Upper lobe of left lung (tissue), 4 donors: ENCODE results near the gene TPRX1.
"Not testable (repeated sequence)": the region's sequence is repeated elsewhere in the genome, so short reads cannot be mapped to it uniquely, and the experiment has no call there.

ENCODE experiments used
- EP300 ChIP-seq, 4 donors: sonication (generic); formaldehyde crosslinking; IDR thresholded peaks; one replicate each; pipeline ENCODE4 v1.5.1; 2017; ENCODE audit warnings: antibody characterized with exemption in 4 of 4, control low read depth in 2 of 4
- POLR2A ChIP-seq, 4 donors: fragments of 450-650 bp; IDR thresholded peaks; one replicate each; pipeline ENCODE4 v1.5.1; 2016 to 2017; ENCODE audit warnings: antibody characterized with exemption in 4 of 4, mild to moderate bottlenecking in 2 of 4
- POLR2AphosphoS5 ChIP-seq, 2 donors: sonication (generic); formaldehyde crosslinking; IDR thresholded peaks; one replicate each; pipeline ENCODE4 v1.5.1; 2017; ENCODE audit warnings: antibody characterized with exemption in 2 of 2
- TF ChIP-seq, protein P1 (sequence below), 6 experiments: fragments of 450-650 bp in 4 of 6; fragments of 200-600 bp in 2 of 6; sonication (generic) in 2 of 6; IDR thresholded peaks; one replicate each; pipeline ENCODE4 v1.5.1; 2016 to 2019; ENCODE audit warnings: antibody characterized with exemption in 6 of 6

DNA sequence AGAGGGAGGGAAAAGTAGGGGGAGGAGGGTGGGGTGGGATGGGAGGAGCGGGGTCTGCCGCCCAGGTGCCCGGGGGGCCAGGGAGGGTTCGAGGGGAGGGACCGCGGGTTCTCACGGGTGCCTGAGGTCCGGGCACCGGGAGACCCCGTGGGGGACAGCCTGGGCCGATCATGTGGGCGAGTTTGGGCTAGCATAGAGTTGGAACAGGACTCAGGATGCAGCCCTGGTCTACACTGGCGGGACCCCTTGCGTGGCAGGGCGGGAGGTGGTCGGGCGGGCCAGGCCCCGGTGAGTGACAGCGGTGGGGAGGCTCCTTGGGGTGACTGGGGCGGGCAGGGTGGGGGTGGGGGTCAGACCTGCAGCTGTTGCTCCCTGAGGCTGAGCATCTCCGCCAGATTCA is 1.2 kb downstream of the TPRX1 start:
- TF ChIP-seq, protein P1, sequence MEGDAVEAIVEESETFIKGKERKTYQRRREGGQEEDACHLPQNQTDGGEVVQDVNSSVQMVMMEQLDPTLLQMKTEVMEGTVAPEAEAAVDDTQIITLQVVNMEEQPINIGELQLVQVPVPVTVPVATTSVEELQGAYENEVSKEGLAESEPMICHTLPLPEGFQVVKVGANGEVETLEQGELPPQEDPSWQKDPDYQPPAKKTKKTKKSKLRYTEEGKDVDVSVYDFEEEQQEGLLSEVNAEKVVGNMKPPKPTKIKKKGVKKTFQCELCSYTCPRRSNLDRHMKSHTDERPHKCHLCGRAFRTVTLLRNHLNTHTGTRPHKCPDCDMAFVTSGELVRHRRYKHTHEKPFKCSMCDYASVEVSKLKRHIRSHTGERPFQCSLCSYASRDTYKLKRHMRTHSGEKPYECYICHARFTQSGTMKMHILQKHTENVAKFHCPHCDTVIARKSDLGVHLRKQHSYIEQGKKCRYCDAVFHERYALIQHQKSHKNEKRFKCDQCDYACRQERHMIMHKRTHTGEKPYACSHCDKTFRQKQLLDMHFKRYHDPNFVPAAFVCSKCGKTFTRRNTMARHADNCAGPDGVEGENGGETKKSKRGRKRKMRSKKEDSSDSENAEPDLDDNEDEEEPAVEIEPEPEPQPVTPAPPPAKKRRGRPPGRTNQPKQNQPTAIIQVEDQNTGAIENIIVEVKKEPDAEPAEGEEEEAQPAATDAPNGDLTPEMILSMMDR (IDR thresholded peaks at IDR 0.05), result not testable (repeated sequence)
- TF ChIP-seq EP300, POLR2A, POLR2AphosphoS5 (IDR thresholded peaks at IDR 0.05): not testable (repeated sequence)
